GM21576 (cell line): ENCODE results near the gene AIFM2.
"Not testable (repeated sequence)": the region's sequence is repeated elsewhere in the genome, so short reads cannot be mapped to it uniquely, and the experiment has no call there.

ENCODE experiments used
- ATAC-seq: cut with Tn5 transposase; IDR thresholded peaks from one replicate; pipeline ENCODE4 v1.9.1; 2021; ENCODE audit warnings: mild to moderate bottlenecking, moderate library complexity; ENCODE audit not compliant: unreplicated experiment

The AIFM2 gene

DNA sequence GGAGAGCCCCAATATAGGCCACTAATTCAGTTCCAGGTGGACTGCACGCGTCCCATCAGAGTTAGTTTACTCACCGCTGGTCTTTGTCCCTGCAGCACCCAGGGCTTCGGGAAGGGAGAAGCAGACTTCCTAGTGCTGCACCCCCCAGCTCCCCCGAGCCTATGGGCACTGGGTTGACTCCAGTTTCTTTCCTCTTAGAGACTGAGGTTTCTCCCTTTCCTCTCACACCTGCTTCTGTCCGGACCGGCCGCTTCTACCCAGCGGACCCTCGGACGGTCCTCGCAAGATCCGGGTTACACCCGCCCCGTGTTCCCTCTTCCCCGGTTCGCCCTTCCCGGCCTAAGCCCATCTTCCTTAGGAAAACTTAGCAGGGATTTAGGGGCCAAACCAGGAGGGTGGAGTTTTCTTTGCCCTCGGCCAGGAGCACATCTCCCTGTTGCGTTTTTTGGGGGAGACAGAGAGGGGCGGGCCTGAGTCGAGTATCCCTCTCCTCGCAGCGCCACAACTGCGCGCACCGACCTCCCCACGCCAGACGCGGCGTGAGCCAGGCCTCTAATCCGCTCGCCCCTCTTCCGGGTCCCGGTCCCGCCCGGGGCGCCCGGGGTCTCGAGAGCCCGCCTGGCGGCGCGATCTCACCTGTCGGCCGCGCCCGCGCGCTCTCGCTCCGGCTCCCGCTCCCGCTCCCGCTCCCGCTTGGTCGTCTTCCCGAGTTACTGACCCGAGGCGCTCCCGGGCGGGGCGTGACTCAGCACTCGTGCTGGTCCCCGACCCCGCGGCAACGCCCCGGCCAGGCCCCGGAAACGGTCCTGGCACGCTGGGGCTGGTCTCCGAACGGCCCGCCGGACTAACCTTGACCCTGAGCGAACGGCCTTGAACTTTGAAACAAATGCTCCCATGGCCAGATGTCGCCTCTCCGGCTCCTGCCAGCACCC, at the start of gene AIFM2:
Gene AIFM2 (minus strand): TSS at position 728 of the 932 bp plus-strand sequence. CDS start 8,741 bp downstream, outside the sequence.
- peak; percentile 68 for ATAC-seq

DNA sequence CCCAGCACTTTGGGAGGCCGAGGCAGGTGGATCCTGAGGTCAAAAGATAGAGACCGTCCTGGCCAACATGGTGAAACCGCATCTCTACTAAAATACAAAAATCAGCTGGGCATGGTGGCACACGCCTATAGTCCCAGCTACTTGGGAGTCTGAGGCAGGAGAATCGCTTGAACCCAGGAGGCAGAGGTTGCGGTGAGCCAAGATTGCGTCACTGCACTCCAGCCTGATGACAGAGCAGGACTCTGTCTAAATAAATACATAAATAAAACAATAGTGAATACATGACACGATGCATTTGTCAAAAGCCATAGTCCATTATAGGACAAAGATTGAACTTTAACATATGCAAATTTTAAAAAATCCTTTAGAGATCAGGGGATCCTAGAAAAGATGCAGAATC, 46.6 kb upstream of the AIFM2 start:
- not testable (repeated sequence) for ATAC-seq

DNA sequence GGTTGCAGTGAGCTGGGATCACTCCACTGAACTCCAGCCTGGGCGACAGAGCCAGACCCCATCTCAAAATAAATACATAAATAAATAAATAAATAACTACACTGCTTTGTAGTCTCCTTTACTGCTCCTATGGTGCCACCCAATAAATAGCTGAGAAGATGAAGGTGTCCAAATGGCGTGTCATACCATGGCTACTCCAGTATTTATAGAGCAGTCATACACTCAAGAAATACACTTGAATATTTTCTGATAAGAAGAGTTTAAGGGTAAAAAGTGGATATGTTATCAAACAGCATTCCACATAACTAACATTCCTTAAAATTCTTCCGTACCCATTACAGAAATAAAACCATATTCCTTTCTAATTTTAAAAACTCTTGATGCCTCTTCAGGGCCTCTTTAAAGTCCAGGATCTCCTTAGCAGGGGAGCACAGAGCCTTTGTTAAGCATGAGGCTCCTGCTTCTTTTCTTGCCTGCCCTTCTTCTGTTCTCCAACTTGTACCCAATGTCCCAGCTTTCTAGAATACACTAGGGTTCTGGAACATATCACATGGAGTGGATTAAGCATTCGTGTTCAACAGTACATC, 45.6 kb upstream of the AIFM2 start:
- ATAC-seq: no peak

DNA sequence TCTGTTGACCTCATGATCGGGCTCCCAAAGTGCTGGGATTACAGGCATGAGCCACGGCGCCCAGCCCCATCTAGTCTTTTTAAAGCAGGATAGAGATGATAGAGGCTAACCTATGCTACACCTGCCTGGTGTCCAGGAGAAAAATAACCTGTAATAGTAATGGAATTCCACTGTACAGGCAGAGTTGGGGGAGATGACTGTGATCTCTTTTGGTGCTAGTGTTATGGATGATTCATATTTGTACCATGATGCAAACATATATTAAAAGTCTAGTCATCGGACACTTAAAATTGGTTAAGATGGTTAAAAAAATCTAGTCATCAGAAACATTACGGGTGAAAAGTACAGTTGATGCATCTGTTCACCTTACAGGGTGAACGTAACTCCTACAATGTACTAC, 43.8 kb upstream of the AIFM2 start:
- no peak for ATAC-seq

DNA sequence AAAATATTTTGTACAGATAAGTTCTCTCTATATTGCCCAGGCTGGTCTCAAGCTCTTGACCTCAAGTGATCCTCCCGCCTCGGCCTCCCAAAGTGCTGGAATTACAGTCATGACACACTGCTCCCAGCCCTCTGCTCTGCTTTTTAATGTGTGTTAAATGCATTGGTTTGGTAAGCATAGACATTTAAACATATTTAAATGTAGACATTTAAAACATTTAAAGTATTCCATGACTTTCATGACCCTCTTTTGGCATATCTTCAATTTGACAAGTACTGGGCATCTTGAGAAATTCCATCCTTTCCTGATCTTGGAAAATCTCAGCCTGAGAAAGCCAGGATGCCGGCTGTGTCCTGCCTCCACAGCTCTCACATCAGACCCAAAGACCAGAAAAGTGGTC, 42.9 kb upstream of the AIFM2 start:
- ATAC-seq: no peak

DNA sequence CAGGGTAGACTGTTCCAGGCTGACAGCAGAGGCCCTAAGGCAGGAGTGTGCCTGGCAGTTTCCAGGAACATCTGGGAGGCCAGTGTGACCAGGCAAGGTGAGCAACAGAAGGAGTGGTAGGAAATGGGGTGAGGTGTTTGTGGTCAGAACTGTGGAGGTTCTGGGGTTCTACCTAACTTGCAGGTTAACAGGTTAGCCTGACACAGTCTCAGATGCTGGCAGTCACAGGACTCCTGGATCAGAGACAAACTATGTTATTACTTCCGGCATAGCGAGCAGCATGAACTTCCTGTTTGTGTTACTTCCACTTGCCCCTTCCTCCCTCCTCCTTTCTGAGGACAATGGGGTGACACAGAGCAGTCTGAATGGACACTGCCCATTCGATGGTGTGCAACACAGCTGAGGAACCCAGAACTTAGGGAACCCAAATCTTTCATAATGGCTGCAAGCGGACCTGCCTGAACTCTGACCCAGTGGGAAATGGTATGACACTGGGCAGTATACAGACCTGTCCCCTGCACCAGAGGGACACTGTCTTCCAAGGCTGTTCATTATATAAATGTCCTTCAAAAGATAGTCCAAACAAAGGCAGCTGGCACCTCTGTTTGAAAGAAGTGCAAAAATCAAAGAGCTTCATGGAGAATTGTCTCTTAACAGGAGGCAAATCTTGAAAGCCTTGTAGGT, 41.6 kb upstream of the AIFM2 start:
- no peak for ATAC-seq

DNA sequence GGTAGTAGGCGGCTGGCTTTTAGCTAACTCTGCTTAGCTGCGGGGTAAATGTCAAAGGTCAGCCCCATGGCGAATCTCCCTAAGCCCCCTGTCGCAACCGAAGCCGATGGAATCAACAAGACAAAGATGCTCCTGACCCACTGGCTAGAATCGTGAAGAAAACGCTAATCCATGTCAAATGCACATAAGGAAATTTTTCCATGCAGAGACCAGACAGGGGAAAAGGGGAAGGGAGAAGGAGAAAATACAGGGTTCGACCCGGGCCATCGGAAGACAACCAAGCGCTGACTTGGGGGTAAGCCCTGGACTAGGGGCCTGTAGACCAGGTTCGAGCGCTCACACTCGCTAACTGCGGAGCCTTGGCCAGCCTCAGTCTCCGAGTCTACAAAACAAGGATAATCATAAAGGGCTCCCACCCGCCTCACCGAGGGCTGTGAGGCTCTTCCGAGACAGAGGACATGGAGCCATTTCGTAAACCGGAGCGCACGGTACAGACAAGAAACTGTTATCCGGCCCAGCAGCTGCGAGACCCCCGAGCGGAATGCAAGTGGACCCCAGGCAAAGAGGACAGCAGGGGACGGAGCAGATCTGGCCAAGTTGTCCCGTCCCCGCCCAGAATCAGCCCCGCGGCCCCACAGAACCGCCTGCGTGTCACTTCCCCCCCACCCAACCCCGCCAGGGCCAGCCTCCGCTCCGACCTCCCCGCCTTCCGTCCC, 37.2 kb upstream of the AIFM2 start:
- peak; percentile 11 for ATAC-seq

DNA sequence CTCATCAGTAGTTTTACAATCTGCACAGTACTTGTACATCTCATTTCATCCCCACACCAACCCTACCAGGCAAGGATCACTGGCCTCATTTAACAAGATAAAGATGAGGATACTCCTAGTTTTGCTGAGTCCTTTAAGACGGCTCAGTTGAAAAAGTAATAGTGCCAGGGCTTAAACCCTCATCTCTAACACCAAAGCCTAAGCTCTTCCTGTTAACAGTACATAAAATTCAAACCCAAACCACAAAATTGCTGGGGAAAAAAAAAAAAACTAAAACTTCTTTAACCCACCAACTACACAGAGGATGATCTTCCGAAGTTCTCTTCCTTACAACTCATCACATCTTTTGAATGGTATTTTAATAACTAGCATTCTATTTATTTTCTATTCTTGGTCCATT, 36.4 kb upstream of the AIFM2 start:
- ATAC-seq: no peak

DNA sequence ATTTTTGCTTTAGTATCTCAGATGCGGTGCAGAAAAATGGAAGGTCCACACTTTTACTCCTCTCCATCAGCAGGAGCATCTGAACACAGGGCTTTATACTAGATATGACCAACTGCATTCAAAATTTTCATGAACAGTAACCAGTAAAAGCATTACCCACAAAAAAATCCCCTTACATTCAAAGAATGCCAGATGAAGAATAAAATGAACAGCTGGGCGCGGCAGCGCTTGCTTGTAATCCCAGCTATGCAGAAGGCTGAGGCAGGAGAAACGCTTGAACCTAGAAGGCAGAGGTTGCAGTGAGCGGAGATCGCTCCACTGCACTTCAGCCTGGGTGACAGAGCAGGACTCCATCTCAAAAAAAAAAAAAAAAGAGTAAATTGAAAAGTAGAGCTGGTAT, 34.6 kb upstream of the AIFM2 start:
- ATAC-seq: no peak

DNA sequence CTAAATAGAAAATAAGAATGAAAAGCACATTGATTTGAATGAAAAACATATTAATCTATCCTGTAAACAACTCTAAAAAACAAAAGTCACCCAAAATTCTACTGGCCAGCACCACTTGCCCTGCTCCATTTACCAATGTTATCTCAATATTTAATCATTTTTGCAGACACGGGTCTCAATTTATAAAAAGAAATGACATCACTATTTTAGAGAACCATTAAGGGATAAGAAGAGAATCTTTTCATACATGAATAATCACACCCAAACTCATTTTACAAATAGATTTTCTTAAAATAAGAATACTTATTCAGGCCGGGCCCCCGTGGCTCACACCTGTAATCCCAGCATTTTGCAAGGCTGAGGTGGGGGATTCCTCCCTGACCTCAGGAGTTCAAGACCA, 33.8 kb upstream of the AIFM2 start:
- ATAC-seq: no peak

DNA sequence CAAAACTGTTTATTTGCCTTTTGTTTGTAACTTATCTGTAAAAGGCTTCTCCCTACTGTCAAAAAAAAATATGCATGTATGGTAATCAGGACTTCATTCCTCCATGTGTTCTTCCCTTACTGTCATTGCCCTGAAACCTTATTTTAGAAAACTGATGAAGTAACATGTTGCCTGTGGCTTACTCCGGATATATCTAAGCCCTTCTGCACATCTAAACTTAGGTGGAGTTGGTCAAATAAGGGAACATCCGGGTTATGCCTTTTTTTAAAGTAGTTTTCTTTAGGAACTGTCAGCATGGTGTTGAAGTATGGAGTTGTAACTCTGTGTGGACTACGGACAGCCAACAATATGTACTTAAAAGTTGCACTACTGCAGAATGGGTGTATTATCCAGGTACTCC, 31.5 kb upstream of the AIFM2 start:
- ATAC-seq: no peak

DNA sequence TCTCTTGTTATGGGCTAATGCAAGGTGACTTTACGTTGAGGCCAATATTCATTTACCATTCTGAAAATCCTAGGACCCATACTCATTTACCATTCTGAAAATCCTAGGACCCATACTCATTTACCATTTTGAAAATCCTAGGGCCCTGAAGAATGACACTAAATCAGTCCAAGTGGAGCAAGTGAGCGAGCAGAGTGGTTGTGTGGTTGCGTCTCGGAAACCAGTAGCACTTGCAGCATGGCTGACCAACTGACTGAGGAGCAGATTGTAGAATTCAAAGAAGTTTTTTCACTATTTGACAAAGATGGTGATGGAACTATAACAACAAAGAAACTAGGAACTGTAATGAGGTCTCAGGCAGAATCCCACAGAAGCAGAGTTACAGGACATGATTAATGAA, 30.8 kb upstream of the AIFM2 start:
- no peak for ATAC-seq

DNA sequence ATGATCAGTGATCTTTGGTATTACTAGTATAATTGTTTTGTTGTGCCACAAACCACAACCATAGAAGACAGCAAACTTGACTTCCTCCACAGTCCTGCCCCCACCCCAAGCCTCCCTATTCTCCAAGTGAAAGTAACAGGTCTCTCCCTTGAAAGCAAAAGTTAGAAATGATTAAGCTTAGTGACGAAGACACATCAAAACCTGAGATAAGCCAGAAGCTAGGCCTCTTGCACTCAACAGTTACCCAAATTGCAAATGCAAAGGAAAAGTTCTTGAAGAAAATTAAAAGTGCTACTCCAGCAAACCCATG, 30.2 kb upstream of the AIFM2 start:
- peak; percentile 87 for ATAC-seq

DNA sequence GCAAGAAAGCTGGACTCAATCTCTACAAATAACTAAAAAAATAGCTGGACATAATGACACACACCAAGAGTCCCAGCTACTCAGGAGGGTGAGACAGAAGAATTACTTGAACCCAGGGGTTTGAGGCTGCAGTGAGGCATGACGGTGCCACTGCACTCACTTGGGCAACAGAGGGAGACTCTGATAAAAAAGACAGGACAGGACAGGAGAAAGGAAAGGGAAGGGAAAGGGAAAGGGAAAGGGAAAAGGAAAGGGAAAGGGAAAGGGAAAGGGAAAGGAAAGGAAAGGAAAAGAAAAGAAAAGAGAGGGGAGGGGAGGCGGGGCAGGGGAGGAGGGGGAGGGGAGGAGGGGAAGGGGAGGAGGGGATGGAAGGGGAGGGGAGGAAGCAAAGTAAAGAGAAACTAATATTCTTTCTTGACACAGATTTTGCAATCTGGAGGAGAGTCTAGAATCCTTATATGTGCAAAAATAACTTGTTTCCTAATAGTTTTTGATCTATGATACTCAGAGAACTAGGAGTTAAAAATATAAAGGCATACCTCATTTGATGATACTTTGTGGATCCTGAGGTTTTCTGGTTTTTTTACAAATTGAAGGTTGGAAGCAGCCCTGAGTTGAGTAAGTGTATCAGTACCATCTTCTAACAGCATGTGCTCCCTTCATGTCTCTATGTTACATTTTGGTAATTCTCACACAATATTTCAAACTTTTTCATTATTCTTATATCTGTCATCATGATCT, 29.7 kb upstream of the AIFM2 start:
- no peak for ATAC-seq

DNA sequence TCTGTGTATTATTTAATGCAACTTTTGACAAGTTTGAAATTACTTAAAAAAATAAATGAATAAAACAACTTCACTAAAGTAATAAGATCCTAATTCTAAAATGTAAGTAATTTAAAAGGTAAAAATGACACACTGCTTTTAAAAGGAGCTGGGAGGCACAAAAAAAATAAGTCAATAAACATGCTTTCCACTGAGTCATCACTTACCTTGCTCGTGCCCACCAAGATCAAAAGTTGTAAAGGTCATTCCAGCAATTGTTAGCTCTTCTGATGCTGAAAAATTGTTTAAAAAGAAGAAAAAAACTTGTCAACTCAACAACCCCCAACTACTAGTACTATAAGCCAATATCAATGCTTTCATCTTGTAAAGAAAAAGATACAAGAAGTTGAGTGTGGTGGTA, 28.2 kb upstream of the AIFM2 start:
- no peak for ATAC-seq

DNA sequence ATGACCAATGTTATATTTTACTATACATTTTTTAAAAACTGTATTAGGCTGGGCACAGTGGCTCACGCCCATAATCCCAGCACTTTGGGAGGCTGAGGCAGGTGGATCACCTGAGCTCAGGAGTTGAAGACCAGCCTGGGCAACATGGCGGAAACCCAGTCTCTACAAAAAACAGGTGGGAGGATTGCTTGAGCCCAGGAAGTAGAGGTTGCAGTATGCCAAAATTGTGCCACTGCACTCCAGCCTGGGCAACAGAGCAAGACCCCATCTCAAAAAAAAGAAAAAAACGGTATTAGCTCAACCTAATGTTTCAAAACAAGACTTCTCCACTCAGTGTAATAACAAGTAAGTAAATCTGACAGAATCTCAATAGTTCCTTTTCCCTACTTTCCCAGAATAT, 26.7 kb upstream of the AIFM2 start:
- ATAC-seq: not testable (repeated sequence)

DNA sequence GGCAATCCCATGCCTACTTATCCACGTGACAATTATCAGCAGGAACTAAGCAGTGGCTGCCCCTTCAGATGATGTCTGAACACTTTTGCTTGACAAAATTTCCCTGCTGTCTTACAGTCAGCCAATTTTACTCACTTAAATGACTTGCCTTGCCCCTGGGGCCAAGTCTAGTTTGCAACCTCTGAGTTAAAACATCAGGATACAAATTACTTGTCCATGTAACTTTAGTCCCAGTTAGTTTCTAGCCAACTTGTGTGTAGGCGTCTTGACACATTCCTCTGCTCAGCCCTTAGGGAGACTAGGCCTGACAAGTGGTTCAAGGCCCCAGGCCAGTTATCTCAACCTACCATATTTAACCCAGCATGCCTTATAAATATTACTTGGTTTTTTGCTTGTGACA, 25.5 kb upstream of the AIFM2 start:
- ATAC-seq: no peak

DNA sequence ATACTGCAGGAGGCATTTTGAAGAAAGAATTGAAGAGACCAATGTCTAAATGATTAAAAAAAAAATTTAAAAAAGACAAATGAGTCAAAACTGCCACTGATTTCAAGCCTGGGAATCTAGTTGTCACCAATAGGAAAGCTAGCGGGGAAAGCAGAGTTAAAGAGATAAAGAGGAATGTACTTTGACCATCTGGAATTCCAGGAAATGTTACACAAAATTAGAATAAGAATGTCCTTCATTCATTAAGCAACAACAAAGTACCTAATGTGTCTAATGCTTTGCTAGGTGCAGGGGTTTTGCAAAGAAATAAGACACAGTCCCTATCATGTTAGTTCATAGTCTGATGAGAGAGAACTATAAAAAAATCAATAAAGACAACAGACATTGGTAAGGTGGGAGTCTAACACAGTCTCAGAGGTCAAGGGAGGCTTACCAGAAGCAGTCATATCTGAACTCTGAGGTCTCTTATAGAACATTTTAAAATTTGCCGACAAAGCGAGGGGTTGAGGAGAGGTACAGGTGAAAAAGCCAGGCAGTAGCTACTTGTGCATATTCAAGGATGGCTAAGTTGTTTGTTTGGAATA, 22.7 kb upstream of the AIFM2 start:
- ATAC-seq: no peak

DNA sequence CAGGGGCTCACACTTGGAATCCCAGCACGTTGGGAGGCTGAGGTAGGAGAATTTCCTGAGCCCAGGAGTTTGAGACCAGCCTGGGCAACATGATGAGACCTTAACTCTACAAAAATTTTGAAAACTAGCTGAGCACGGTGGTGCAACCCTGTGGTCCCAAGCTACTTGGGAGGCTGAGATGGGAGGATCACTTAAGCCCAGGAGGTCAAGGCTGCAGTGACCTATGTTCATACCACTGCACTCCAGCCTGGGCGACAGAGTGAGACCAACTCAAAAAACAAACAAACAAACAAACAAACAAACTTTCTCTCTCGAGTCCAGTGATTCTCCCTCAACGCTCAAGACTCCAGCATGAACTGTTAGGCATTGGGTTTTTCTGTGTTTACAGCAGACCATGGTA, 15.9 kb upstream of the AIFM2 start:
- ATAC-seq: no peak

DNA sequence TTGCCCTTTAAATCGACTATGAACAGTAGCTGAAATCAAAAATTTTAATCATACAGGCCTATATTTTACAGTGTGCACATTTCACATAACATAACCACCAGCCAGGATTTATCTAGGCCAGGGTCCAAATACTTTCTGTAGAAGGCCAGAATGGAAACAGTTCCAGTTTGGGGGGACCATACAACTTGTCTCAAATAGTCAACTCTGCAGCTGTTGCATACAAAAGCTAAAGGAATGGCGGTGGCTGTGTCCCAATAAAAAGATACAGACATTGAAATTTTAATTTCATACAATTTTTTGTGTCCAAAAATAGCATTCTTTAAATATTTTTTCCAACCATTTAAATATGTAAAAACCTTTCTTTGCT, 14.6 kb upstream of the AIFM2 start:
- ATAC-seq: no peak
